Spleen (tissue), 7 donors: ENCODE data around the gene PHC1.

Source experiments
- CTCF ChIP-seq, 11 experiments: fragments of 200-600 bp in 7 of 11; fragments of 450-650 bp in 4 of 11; sonication (generic) in 4 of 11; IDR thresholded peaks in 8 of 11; conservative IDR thresholded peaks in 3 of 11; 1 replicate in 7 of 11; 2 replicates in 4 of 11; pipeline versions ENCODE4 v1.4.0 to v1.8.0; 2016 to 2021; ENCODE audit warnings: antibody characterized with exemption in 11 of 11, inconsistent platforms in 4 of 11, mild to moderate bottlenecking in 1 of 11
- POLR2AphosphoS5 ChIP-seq, 3 donors: sonication (generic); formaldehyde crosslinking; IDR thresholded peaks; one replicate each; pipeline ENCODE4 v1.5.1; 2017; ENCODE audit warnings: antibody characterized with exemption in 3 of 3
- donor health status: DM: no; HTN: no; CAD: no; lungs with moderate emphysema.
- donor health status: DM: no; HTN: no; CAD: no.
- donor health status: DM: no; HTN: no; CAD: no.

- no peak for TF ChIP-seq CTCF (IDR thresholded peaks at IDR 0.05 in 8 of 11, conservative IDR thresholded peaks at IDR 0.05 in 3 of 11)
- TF ChIP-seq POLR2AphosphoS5 (IDR thresholded peaks at IDR 0.05), result no peak
Observed at GRCh38 chr12:8917751-8918150, 3.4 kb downstream of the PHC1 start.
